Stomach smooth muscle (tissue), 2 donors: ENCODE data around the gene NT5DC2.

Source experiments
- H3K27ac ChIP-seq: one replicate; pipeline ENCODE4 v1.7.0; 2013; ENCODE audit warnings: mild to moderate bottlenecking, low read length, inconsistent platforms
- H3K27me3 ChIP-seq, 2 donors: one replicate each; pipeline ENCODE4 v1.7.0; 2013; ENCODE audit warnings: low read length in 2 of 2; ENCODE audit not compliant: insufficient read depth in 2 of 2, control insufficient read depth in 1 of 2
- H3K36me3 ChIP-seq, 2 donors: one replicate each; pipeline ENCODE4 v1.7.0; 2013; ENCODE audit warnings: low read length in 2 of 2; ENCODE audit not compliant: control insufficient read depth in 2 of 2, insufficient read depth in 2 of 2
- H3K4me1 ChIP-seq: one replicate; pipeline ENCODE4 v1.7.0; 2013; ENCODE audit warnings: low read length; ENCODE audit not compliant: control insufficient read depth, insufficient read depth
- H3K4me3 ChIP-seq, 2 donors: one replicate each; pipeline ENCODE4 v1.7.0; 2013; ENCODE audit warnings: low read length in 2 of 2
- H3K9ac ChIP-seq, 2 donors: one replicate each; pipeline ENCODE4 v1.7.0; 2013; ENCODE audit warnings: low read length in 2 of 2, mild to moderate bottlenecking in 1 of 2
- H3K9me3 ChIP-seq, 2 donors: one replicate each; pipeline ENCODE4 v1.7.0; 2013; ENCODE audit warnings: low read length in 2 of 2; ENCODE audit not compliant: control insufficient read depth in 2 of 2
- donor health status: healthy.
- donor health status: Pancreatic carcinoma.

The NT5DC2 gene

DNA sequence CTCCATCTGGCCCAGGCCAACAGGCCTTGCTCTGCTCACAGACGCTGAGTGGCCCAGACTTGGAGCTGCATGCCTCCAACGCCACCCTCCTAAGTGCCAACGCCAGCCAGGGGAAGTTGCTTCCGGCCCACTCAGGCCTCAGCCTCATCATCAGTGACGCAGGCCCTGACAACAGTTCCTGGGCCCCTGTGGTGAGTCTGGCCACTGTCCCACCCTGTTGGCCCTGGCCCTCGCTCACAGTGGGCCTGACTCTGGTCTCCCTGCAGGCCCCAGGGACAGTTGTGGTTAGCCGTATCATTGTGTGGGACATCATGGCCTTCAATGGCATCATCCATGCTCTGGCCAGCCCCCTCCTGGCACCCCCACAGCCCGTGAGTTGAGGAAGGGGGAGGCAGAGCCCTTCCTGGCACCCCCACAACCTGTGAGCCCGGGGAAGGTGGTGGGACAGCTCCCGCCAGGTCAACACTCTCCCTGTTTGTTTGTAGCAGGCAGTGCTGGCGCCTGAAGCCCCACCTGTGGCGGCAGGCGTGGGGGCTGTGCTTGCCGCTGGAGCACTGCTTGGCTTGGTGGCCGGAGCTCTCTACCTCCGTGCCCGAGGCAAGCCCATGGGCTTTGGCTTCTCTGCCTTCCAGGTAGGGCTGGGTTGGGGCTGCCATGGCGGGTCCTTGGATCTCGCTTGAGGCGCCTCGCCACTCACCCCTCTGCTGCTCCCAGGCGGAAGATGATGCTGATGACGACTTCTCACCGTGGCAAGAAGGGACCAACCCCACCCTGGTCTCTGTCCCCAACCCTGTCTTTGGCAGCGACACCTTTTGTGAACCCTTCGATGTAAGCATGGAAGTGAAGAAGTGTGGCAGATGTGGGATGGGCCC is 10.0 kb downstream of the NT5DC2 start:
- peaks cover 14% of the 10 kb centered on the region for H3K4me1 ChIP-seq
- peaks cover 0 to 7% of the 10 kb centered on the region in 2 donors for H3K36me3 ChIP-seq
- H3K27me3 ChIP-seq = no peaks in the 10 kb centered on the region
- no peak overlapping the region for H3K4me3 ChIP-seq
- no peaks in the 10 kb centered on the region for H3K9me3 ChIP-seq
- H3K27ac ChIP-seq = no peak overlapping the region
- H3K9ac ChIP-seq = no peak overlapping the region

DNA sequence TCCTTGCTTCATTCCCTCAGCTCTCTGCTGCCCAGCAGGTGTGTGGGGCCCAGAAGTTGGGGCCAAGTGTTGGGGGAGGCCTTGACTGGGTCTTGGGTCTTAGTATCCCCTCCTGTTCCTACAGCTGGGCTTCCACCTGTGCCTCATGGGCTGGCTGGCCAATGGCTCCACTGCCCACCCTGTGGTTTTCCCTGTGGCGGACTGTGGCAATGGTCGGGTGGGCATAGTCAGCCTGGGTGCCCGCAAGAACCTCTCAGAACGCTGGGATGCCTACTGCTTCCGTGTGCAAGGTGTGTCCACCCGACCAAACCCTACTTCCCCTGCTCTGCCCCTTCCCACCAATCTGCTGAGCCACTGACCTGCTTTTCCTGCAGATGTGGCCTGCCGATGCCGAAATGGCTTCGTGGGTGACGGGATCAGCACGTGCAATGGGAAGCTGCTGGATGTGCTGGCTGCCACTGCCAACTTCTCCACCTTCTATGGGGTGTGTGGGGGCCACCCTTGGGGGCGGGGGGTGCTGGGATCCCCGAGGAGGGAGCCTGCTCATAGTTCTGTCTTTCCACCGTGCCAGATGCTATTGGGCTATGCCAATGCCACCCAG is 10.9 kb downstream of the NT5DC2 start:
- Histone ChIP-seq H3K9me3 (no peaks in the 10 kb centered on the region), H3K4me3 (no peak overlapping the region), H3K9ac (no peak overlapping the region), H3K27ac (no peak overlapping the region), H3K4me1 (peaks cover 19% of the 10 kb centered on the region), H3K36me3 (peaks cover 0 to 7% of the 10 kb centered on the region in 2 donors), H3K27me3 (no peaks in the 10 kb centered on the region)

DNA sequence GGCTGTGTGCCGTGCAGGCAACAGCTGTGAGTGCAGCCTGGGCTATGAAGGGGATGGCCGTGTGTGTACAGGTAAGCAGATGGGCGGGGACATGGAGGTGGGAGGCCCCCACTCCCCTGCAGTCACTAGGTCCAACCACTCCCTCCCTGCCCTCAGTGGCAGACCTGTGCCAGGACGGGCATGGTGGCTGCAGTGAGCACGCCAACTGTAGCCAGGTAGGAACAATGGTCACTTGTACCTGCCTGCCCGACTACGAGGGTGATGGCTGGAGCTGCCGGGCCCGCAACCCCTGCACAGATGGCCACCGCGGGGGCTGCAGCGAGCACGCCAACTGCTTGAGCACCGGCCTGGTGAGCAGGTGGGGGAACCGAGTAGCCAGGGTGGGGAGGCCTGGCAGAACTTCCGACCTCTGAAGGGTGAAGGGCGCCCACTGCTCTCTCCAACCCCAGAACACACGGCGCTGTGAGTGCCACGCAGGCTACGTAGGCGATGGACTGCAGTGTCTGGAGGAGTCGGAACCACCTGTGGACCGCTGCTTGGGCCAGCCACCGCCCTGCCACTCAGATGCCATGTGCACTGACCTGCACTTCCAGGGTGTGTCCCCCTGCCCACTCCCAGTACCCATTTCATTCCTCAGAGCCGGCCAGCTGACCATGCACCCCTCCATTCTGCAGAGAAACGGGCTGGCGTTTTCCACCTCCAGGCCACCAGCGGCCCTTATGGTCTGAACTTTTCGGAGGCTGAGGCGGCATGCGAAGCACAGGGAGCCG is 11.6 kb downstream of the NT5DC2 start:
- H3K27me3 ChIP-seq = no peaks in the 10 kb centered on the region
- H3K27ac ChIP-seq = no peak overlapping the region
- H3K9me3 ChIP-seq = no peaks in the 10 kb centered on the region
- H3K9ac ChIP-seq = no peak overlapping the region
- H3K4me1 ChIP-seq = peaks cover 16% of the 10 kb centered on the region
- peaks cover 0 to 4% of the 10 kb centered on the region in 2 donors for H3K36me3 ChIP-seq
- no peak overlapping the region for H3K4me3 ChIP-seq

DNA sequence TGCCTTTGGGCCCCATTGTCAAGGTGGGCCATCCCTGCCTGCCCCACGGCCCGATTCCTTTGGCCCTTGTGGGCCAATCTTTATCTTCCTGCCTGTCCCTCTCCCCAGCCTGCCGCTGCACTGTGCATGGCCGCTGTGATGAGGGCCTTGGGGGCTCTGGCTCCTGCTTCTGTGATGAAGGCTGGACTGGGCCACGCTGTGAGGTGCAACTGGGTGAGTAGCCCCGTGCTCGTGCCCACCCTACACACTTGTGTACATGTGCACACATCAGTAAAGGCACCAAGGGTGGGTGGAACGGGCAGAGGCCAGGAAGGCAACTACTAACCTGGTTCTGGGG is 12.2 kb downstream of the NT5DC2 start:
- Histone ChIP-seq H3K9ac (no peak overlapping the region), H3K27ac (no peak overlapping the region), H3K9me3 (no peaks in the 10 kb centered on the region), H3K27me3 (no peaks in the 10 kb centered on the region), H3K4me1 (peaks cover 16% of the 10 kb centered on the region), H3K36me3 (peaks cover 0 to 4% of the 10 kb centered on the region in 2 donors), H3K4me3 (no peak overlapping the region)

DNA sequence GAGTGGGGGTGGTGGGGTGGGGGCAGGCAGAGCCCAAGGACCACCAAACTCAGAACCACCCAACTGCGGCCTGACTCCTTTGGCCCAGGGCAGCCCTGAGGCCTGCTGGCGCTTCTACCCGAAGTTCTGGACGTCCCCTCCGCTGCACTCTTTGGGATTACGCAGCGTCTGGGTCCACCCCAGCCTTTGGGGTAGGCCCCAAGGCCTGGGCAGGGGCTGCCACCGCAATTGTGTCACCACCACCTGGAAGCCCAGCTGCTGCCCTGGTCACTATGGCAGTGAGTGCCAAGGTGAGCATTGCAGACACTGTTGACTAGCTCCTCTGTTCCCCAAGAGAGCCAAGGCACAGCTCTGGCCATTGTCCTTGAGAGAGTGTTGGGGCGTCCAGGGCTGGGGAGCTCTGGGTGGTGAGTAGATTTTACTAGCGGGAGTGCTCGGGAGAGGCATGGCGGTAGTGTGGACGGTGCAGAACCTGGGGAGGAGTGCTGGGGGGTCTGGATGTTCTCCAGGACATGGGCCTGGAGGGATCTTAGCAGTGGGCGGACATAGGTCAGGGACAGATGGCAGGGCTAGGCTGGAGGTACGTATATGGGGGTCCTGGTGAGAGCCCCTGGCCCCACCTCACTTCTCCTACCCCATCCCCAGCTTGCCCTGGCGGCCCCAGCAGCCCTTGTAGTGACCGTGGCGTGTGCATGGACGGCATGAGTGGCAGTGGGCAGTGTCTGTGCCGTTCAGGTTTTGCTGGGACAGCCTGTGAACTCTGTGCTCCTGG is 12.8 kb downstream of the NT5DC2 start:
- no peak overlapping the region for H3K27ac ChIP-seq
- no peak overlapping the region for H3K4me3 ChIP-seq
- H3K9me3 ChIP-seq = no peaks in the 10 kb centered on the region
- no peak overlapping the region for H3K9ac ChIP-seq
- peaks cover 16% of the 10 kb centered on the region for H3K4me1 ChIP-seq
- no peaks in the 10 kb centered on the region for H3K27me3 ChIP-seq
- H3K36me3 ChIP-seq = peaks cover 0 to 4% of the 10 kb centered on the region in 2 donors

DNA sequence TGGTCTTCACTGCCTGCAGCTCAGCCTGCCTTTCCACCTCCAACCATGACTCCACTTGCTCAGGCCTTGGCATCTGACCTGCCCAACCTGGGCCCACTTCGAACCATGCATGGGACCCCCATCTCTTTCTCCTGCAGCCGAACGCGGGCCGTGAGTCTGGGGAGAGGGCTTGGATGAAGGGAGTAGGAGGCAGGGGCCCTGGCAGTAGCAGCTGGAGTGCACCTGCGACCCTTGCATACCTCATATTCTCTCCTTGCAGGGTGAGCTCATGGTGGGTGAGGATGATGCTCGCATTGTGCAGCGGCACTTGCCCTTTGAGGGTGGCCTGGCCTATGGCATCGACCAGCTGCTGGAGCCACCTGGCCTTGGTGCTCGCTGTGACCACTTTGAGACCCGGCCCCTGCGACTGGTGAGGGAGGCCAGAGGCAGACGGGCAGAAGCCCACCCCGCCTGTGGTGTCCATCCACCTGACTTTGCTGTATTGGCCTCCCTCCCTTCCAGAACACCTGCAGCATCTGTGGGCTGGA is 13.5 kb downstream of the NT5DC2 start:
- Histone ChIP-seq H3K27ac (no peak overlapping the region), H3K4me3 (no peak overlapping the region), H3K36me3 (peaks cover 0 to 4% of the 10 kb centered on the region in 2 donors), H3K27me3 (no peaks in the 10 kb centered on the region), H3K9ac (no peak overlapping the region), H3K4me1 (peaks cover 11% of the 10 kb centered on the region), H3K9me3 (no peaks in the 10 kb centered on the region)

DNA sequence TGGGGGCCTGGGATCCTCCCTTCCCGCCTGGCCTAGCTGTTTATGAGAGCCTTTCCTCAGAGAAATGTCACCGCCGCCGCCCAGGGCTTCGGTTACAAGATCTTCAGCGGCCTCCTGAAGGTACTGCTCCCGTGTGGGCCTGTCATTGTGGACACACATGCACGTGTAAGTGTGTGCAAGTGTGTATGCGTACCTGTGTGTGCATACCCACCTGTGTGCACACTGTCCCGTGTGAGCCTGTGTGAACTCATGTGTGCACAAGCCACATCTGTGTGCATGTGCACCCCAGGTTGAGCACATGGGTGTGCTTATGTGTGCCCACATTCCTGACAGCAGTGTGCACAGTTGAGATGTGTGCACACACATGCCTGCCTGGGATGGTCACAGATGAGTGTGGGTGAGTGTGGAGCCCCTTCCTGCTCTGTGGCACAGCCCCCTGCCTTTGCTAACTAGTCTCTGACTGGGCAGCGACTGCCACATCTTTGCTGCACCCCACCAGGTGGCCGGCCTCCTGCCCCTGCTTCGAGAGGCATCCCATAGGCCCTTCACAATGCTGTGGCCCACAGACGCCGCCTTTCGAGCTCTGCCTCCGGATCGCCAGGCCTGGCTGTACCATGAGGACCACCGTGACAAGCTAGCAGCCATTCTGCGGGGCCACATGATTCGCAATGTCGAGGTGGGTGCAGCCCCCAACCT is 14.1 kb downstream of the NT5DC2 start:
- no peak overlapping the region for H3K27ac ChIP-seq
- H3K9ac ChIP-seq = no peak overlapping the region
- H3K36me3 ChIP-seq = peaks cover 0 to 4% of the 10 kb centered on the region in 2 donors
- H3K27me3 ChIP-seq = no peaks in the 10 kb centered on the region
- no peaks in the 10 kb centered on the region for H3K9me3 ChIP-seq
- no peak overlapping the region for H3K4me3 ChIP-seq
- peaks cover 9% of the 10 kb centered on the region for H3K4me1 ChIP-seq

DNA sequence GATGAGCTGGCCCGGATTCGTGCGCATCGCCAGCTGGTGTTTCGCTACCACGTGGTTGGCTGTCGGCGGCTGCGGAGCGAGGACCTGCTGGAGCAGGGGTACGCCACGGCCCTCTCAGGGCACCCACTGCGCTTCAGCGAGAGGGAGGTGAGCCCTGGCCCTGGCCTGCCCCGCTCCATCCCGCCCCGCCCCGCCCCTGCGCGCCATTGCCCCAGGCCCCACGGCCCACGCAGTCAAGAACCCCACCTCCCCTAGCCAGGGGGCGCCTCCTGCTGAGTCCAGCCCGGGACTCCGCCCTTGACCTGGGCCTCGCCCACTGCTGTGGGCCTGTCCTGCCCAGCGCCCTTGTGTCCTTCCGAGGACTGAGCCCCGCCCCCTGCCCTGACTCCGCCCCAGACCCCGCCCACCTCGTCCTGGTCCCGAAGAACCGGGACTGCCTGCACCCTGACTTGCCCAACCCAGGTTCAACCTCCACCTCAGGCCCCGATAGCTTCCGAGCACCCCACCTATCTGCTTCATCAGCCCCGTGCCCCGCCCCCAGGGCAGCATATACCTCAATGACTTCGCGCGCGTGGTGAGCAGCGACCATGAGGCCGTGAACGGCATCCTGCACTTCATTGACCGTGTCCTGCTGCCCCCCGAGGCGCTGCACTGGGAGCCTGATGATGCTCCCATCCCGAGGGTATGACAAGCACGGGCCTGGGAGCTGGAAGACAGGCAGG is 14.8 kb downstream of the NT5DC2 start:
- Histone ChIP-seq H3K4me3 (peak overlapping the region in 1 of 2 donors; percentile 35), H3K27ac (no peak overlapping the region), H3K4me1 (peaks cover 5% of the 10 kb centered on the region), H3K27me3 (no peaks in the 10 kb centered on the region), H3K9ac (no peak overlapping the region), H3K9me3 (no peaks in the 10 kb centered on the region), H3K36me3 (peaks cover 0 to 2% of the 10 kb centered on the region in 2 donors)

DNA sequence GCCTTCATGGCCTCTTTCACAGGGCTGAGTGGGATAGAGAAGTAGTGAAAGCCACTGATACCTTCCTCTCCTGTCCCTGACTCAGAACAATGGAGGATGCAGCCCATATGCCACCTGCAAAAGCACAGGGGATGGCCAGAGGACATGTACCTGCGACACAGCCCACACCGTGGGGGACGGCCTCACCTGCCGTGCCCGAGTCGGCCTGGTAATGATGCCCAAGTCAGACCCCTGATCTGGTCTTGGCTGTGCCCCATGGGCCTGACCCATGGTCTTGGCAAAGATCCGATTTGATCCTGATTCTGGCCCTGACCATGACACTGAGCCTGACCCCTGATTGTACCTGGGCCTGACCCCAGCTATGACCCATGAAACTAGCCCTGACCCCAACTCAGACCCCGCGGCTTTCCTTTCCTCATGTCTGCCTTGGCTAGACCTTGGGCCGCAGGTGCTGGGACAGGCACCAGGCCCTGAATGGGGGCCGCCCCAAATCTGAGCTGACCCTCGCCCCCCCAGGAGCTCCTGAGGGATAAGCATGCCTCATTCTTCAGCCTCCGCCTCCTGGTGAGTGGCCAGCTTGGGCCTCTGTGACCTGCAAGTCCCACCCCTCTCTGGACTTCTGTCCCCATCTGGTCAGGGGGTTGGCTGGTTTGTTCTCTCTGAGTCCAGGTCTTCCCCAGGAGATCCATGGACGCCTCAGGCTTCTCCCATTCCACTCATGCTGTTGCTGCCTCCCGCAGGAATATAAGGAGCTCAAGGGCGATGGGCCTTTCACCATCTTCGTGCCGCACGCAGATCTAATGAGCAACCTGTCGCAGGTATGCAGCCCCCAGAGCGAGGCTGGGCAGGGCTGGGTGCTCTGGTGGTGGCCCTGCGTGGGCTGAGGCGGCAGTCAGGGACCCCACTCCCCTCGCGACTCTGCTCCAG is 15.6 kb downstream of the NT5DC2 start:
- H3K4me3 ChIP-seq = peak overlapping the region in 1 of 2 donors; percentile 35
- no peak overlapping the region for H3K27ac ChIP-seq
- H3K9me3 ChIP-seq = no peaks in the 10 kb centered on the region
- H3K27me3 ChIP-seq = no peaks in the 10 kb centered on the region
- H3K36me3 ChIP-seq = peaks cover 0 to 2% of the 10 kb centered on the region in 2 donors
- H3K4me1 ChIP-seq = peaks cover 5% of the 10 kb centered on the region
- H3K9ac ChIP-seq = no peak overlapping the region
